A549 (cell line): ENCODE results near the gene MAP1LC3A. TPM values are rescaled to one million over a fixed set of nuclear protein-coding genes. Genes with fewer than 3 reads are reported as not detected.

Experiments used
- ATAC-seq, 2 experiments: fragments of 200-7000 bp in 1 of 2; fragments of >200 bp in 1 of 2; cut with Nextera tagmentation in 1 of 2; cut with Tn5 transposase in 1 of 2; 3 replicates each; pipeline versions ENCODE4 v1.8.0 to v1.9.1; 2018 to 2020; ENCODE audit warnings: mild to moderate bottlenecking in 1 of 2, moderate library complexity in 1 of 2
- CTCF ChIA-PET: fragments of 300-600 bp; sonication (Branson Sonifier 250); formaldehyde crosslinking; extraction: SDS; loops from one replicate; lab custom pipeline; 2021; ENCODE audit warnings: antibody characterized with exemption, inconsistent platforms; lab: Yijun Ruan, JAX
- POLR2A ChIA-PET: fragments of 350-600 bp; formaldehyde crosslinking; extraction: SDS; loops from one replicate; lab custom pipeline; 2021; ENCODE audit warnings: antibody characterized with exemption, inconsistent platforms; lab: Yijun Ruan, JAX
- DNase-seq, 2 experiments: peaks; one replicate each; pipeline versions ENCODE4 v3.0.0 to v3.0.0-alpha.2; 2011 to 2016; ENCODE audit warnings: low read depth in 1 of 2, low spot score in 1 of 2
- FAIRE-seq: peaks from 2 replicates; lab custom pipeline; 2011; peaks lifted over from hg19 to GRCh38; lab: Jason Lieb, UNC
- H3K27ac ChIP-seq, 2 experiments: fragments of >200 bp; sonication (Bioruptor Twin); formaldehyde crosslinking; 3 replicates each; pipeline ENCODE4 v1.5.1; 2016 to 2017
- H3K4me1 ChIP-seq: fragments of >200 bp; sonication (Bioruptor Twin); formaldehyde crosslinking; 3 replicates; pipeline ENCODE4 v1.6.1; 2016
- H3K4me2 ChIP-seq: fragments of >200 bp; sonication (Bioruptor Twin); formaldehyde crosslinking; 3 replicates; pipeline ENCODE4 v1.6.1; 2016
- H3K4me3 ChIP-seq: fragments of >200 bp; sonication (Bioruptor Twin); formaldehyde crosslinking; 3 replicates; pipeline ENCODE4 v1.5.1; 2016
- H3K9me3 ChIP-seq: fragments of >200 bp; sonication (Bioruptor Twin); formaldehyde crosslinking; 3 replicates; pipeline ENCODE4 v1.6.1; 2016
- CBX2 ChIP-seq: fragments of 200-600 bp; sonication (generic); IDR thresholded peaks from 2 replicates; pipeline ENCODE4 v1.6.1; 2016; ENCODE audit warnings: low read depth, mild to moderate bottlenecking, borderline replicate concordance
- CHD2 ChIP-seq: fragments of 150-350 bp; IDR thresholded peaks from 2 replicates; pipeline ENCODE4 v1.6.1; 2014; ENCODE audit warnings: low read length; ENCODE audit not compliant: partially characterized antibody
- CTCF ChIP-seq: fragments of >200 bp; sonication (Bioruptor Twin); formaldehyde crosslinking; IDR thresholded peaks from 3 replicates; pipeline ENCODE4 v1.5.1; 2016
- E2F6 ChIP-seq: IDR thresholded peaks from 2 replicates; pipeline ENCODE4 v1.6.1; 2012; ENCODE audit warnings: low read depth, borderline replicate concordance
- EHMT2 ChIP-seq: fragments of 200-600 bp; sonication (generic); IDR thresholded peaks from 2 replicates; pipeline ENCODE4 v1.6.1; 2016; ENCODE audit warnings: antibody characterized with exemption, low read depth, mild to moderate bottlenecking, moderate library complexity
- EP300 ChIP-seq, 2 experiments: fragments of >200 bp; sonication (Bioruptor Twin); formaldehyde crosslinking; IDR thresholded peaks; 2 replicates in 1 of 2; 3 replicates in 1 of 2; pipeline ENCODE4 v1.6.1; 2016 to 2017
- ESRRA ChIP-seq: fragments of 150-350 bp; IDR thresholded peaks from 2 replicates; pipeline ENCODE4 v1.6.1; 2014; ENCODE audit warnings: mild to moderate bottlenecking, low read length, borderline replicate concordance
- FOSL2 ChIP-seq, 2 experiments: fragments of 450-650 bp in 1 of 2; fragments of >200 bp in 1 of 2; sonication (Bioruptor Twin) in 1 of 2; formaldehyde crosslinking; IDR thresholded peaks; 2 replicates each; pipeline versions ENCODE4 v1.5.0 to v1.6.1; 2016 to 2020; ENCODE audit warnings: mild to moderate bottlenecking in 1 of 2, moderate library complexity in 1 of 2
- FOXS1 ChIP-seq: fragments of 250-450 bp; sonication (Bioruptor Pico); IDR thresholded peaks from 2 replicates; pipeline ENCODE4 v1.5.0; 2020; ENCODE audit warnings: mild to moderate bottlenecking, moderate library complexity
- HES2 ChIP-seq: fragments of >200 bp; sonication (Bioruptor Twin); formaldehyde crosslinking; IDR thresholded peaks from 2 replicates; pipeline ENCODE4 v1.6.1; 2016
- HMGXB4 ChIP-seq: fragments of 250-450 bp; sonication (Bioruptor Pico); IDR thresholded peaks from 2 replicates; pipeline ENCODE4 v1.5.0; 2021; ENCODE audit warnings: mild to moderate bottlenecking, moderate library complexity, borderline replicate concordance
- HOXA7 ChIP-seq: fragments of 250-450 bp; sonication (Bioruptor Pico); IDR thresholded peaks from 2 replicates; pipeline ENCODE4 v1.5.0; 2020; ENCODE audit warnings: mild to moderate bottlenecking, moderate library complexity
- JUNB ChIP-seq: fragments of >200 bp; sonication (Bioruptor Twin); formaldehyde crosslinking; IDR thresholded peaks from 2 replicates; pipeline ENCODE4 v1.6.1; 2016
- MAFK ChIP-seq: fragments of 450-650 bp; IDR thresholded peaks from 2 replicates; pipeline ENCODE4 v1.6.1; 2014; ENCODE audit not compliant: partially characterized antibody
- MAX ChIP-seq: IDR thresholded peaks from 2 replicates; pipeline ENCODE4 v1.6.1; 2012
- NFE2L2 ChIP-seq: fragments of 150-350 bp; conservative IDR thresholded peaks from 2 replicates; pipeline ENCODE4 v1.6.1; 2014; ENCODE audit warnings: low read length
- RNF2 ChIP-seq: fragments of 200-600 bp; sonication (generic); IDR thresholded peaks from 2 replicates; pipeline ENCODE4 v1.6.1; 2016; ENCODE audit warnings: low read depth, mild to moderate bottlenecking, antibody characterized with exemption, moderate library complexity, borderline replicate concordance
- SMC3 ChIP-seq: fragments of >200 bp; sonication (Bioruptor Twin); formaldehyde crosslinking; IDR thresholded peaks from 3 replicates; pipeline ENCODE4 v1.6.1; 2018; ENCODE audit warnings: inconsistent platforms
- SREBF2 ChIP-seq: fragments of 450-650 bp; IDR thresholded peaks from 2 replicates; pipeline ENCODE4 v1.6.1; 2014; ENCODE audit warnings: mild to moderate bottlenecking, moderate library complexity
- ZFP36 ChIP-seq: fragments of 450-650 bp; IDR thresholded peaks from 2 replicates; pipeline ENCODE4 v1.6.1; 2014; ENCODE audit warnings: borderline replicate concordance; ENCODE audit not compliant: partially characterized antibody
- ZNF302 ChIP-seq: fragments of 250-450 bp; sonication (Bioruptor Pico); IDR thresholded peaks from 2 replicates; pipeline ENCODE4 v1.9.0; 2021; ENCODE audit warnings: inconsistent platforms, mild to moderate bottlenecking, moderate library complexity
- WGBS: methylation state at CpG from one replicate; pipeline ENCODE4 v1.1.6; 2017; ENCODE audit errors: missing lambda C conversion rate; 5-methylcytosine and 5-hydroxymethylcytosine counted together
- polyA plus RNA-seq, 4 experiments: library from polyadenylated mRNA; depleted of rRNA in 3 of 4; stranded (reverse); fragments of >200 nt; fragmentation: RNase III in 1 of 4; extraction: RNeasy Plus Mini Kit Qiagen cat#74134 plus additional on column Dnase treatment in 1 of 4; gene quantifications; 2 replicates in 3 of 4; 3 replicates in 1 of 4; pipeline ENCODE4 v1.2.3, GENCODE V29; 2011 to 2017

The MAP1LC3A gene
- polyA plus RNA-seq, 2 of the 4 experiments (the other 2 are of a cell fraction), result 4.3 to 15.7 TPM

GRCh38 chr20:34552569-34552968, 5.9 kb upstream of the MAP1LC3A start:
- no peaks in the 10 kb centered on the region for H3K9me3 ChIP-seq
- TF ChIP-seq RNF2 (no peak), CTCF (no peak), FOSL2 (IDR thresholded peaks at IDR 0.05) (no peak), FOSL2 (CRISPR knock-in tag; IDR thresholded peaks at IDR 0.05) (no peak), CHD2 (no peak), FOXS1 (CRISPR knock-in tag) (no peak), ZNF302 (CRISPR knock-in tag) (no peak), ZFP36 (no peak), E2F6 (no peak), SMC3 (no peak), MAX (no peak), MAFK (no peak), HOXA7 (no peak), HMGXB4 (no peak), SREBF2 (no peak), EHMT2 (no peak), ESRRA (no peak)
- TF ChIP-seq, all 56 proteins: peak for 0
- Histone ChIP-seq H3K4me2 (no peak overlapping the region), H3K4me1 (peaks cover 12% of the 10 kb centered on the region), H3K27ac (no peak overlapping the region), H3K4me3 (no peak overlapping the region)
- 91% methylated on average over 6 of the region's 6 CpGs for WGBS
- no peak for ATAC-seq
- FAIRE-seq, result no peak
- no peak for DNase-seq
- ChIA-PET POLR2A (no interaction called here), CTCF (interaction anchor here (1.2 to 1.6 kb wide), 5 partner anchors 14 to 240 kb away, joined by 3 to 6 read pairs (median 4); no protein-coding TSS in a partner anchor)

- Histone ChIP-seq H3K27ac (peak overlapping the region in 1 of 2 experiments; percentile 42; a peak in 1 of 6 replicates), H3K9me3 (no peaks in the 10 kb centered on the region), H3K4me3 (no peak overlapping the region), H3K4me1 (peaks cover 15% of the 10 kb centered on the region), H3K4me2 (peak overlapping the region; percentile 33)
- no peak for TF ChIP-seq NFE2L2
- TF ChIP-seq EP300 (IDR thresholded peaks at IDR 0.05), result no peak
- no peak for TF ChIP-seq HES2
- TF ChIP-seq CBX2, result no peak
- TF ChIP-seq JUNB, result no peak
- FAIRE-seq, result no peak
- CTCF ChIA-PET, result interaction anchor here (0.8 to 1.6 kb wide), 7 partner anchors 9 to 240 kb away, joined by 3 to 6 read pairs (median 3); no protein-coding TSS in a partner anchor
- ATAC-seq, result peak; percentile 25 to 39; a peak in 4 of 6 replicates
- 36% methylated on average over 4 of the region's 4 CpGs for WGBS
- POLR2A ChIA-PET, result no interaction called here
- DNase-seq, result no peak
These were observed 5.1 kb upstream of the MAP1LC3A start for GRCh38 chr20:34553366-34553867.
